DOHH2 (cell line): Measurements from ENCODE around the gene MAP4K5.

Experiments
- H3F3A ChIP-seq: fragments of 200-600 bp; sonication (generic), shearing (Covaris generic); 2 replicates; pipeline ENCODE4 v1.6.0; 2016; ENCODE audit warnings: antibody characterized with exemption, mild to moderate bottlenecking; ENCODE audit not compliant: control insufficient read depth, insufficient read depth
- H3K27ac ChIP-seq: fragments of 200-600 bp; sonication (generic); 2 replicates; pipeline ENCODE4 v1.5.1; 2014; ENCODE audit warnings: low read depth, mild to moderate bottlenecking, low read length, moderate library complexity
- H3K27me3 ChIP-seq: fragments of 200-600 bp; sonication (generic); 2 replicates; pipeline ENCODE4 v1.6.1; 2014; ENCODE audit warnings: mild to moderate bottlenecking, low read length, mixed read lengths; ENCODE audit not compliant: control insufficient read depth
- H3K36me3 ChIP-seq: fragments of 200-600 bp; sonication (generic); 2 replicates; pipeline ENCODE4 v1.6.1; 2014; ENCODE audit warnings: mild to moderate bottlenecking, low read length, moderate library complexity, mixed read lengths; ENCODE audit not compliant: control insufficient read depth
- H3K4me1 ChIP-seq: fragments of 200-600 bp; sonication (generic); 2 replicates; pipeline ENCODE4 v1.6.1; 2014; ENCODE audit warnings: mild to moderate bottlenecking, low read length, mixed read lengths; ENCODE audit not compliant: control insufficient read depth
- H3K4me2 ChIP-seq: fragments of 200-600 bp; sonication (generic); 2 replicates; pipeline ENCODE4 v1.6.0; 2014; ENCODE audit warnings: mild to moderate bottlenecking, low read length, moderate library complexity
- H3K4me3 ChIP-seq: fragments of 200-600 bp; sonication (generic); 2 replicates; pipeline ENCODE4 v1.5.1; 2014; ENCODE audit warnings: mild to moderate bottlenecking, low read length, mixed read lengths
- H3K79me2 ChIP-seq: fragments of 200-600 bp; sonication (generic); 2 replicates; pipeline ENCODE4 v1.6.1; 2014; ENCODE audit warnings: mild to moderate bottlenecking, low read length, mixed read lengths; ENCODE audit not compliant: control insufficient read depth
- H3K9me2 ChIP-seq: fragments of 200-600 bp; sonication (generic); replicated peaks from 2 replicates; pipeline ENCODE4 v1.6.1; 2014; ENCODE audit warnings: mild to moderate bottlenecking, low read length, mixed read lengths; ENCODE audit not compliant: control insufficient read depth
- H3K9me3 ChIP-seq: fragments of 200-600 bp; sonication (generic); 2 replicates; pipeline ENCODE4 v1.6.1; 2014; ENCODE audit warnings: antibody characterized with exemption, low read length, mixed read lengths; ENCODE audit not compliant: control insufficient read depth, insufficient read depth
- H4K20me1 ChIP-seq: fragments of 200-600 bp; sonication (generic); 2 replicates; pipeline ENCODE4 v1.6.0; 2014; ENCODE audit warnings: low read depth, mild to moderate bottlenecking, antibody characterized with exemption, low read length, moderate library complexity; ENCODE audit not compliant: control insufficient read depth, insufficient read depth
- EZH2phosphoT487 ChIP-seq: fragments of 200-600 bp; sonication (generic); IDR thresholded peaks from 2 replicates; pipeline ENCODE4 v1.6.1; 2017; ENCODE audit warnings: borderline replicate concordance, mild to moderate bottlenecking, antibody characterized with exemption, low read length, moderate library complexity, mixed read lengths
- TF ChIP-seq, protein P1 (sequence below): fragments of 200-600 bp; sonication (generic); IDR thresholded peaks from one replicate; pipeline ENCODE4 v1.5.1; 2014; ENCODE audit warnings: antibody characterized with exemption, mild to moderate bottlenecking, low read depth, low read length; ENCODE audit not compliant: poor library complexity, severe bottlenecking

MAP4K5 gene

DNA sequence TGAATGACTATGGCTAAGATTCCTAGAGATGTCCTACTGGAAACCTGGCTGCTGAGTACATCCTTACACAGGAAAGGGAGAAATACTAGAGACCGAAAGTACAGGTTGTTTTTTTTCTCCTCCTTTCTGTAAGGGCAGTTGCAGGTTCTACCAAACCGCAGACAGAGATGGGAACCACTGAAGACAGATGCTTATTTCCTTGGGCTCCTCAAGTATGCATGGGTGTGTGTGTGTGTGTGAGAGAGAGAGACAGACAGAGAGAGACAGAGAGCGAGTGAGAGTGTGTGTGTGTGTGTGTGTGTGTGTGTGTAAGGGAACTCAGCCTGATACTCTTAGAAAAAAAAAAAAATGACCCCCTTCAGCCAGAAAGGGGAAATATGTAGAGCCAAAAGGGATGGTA, 42.5 kb downstream of the MAP4K5 start:
- no peaks in the 10 kb centered on the region for H3F3A ChIP-seq
- TF ChIP-seq, protein P1, sequence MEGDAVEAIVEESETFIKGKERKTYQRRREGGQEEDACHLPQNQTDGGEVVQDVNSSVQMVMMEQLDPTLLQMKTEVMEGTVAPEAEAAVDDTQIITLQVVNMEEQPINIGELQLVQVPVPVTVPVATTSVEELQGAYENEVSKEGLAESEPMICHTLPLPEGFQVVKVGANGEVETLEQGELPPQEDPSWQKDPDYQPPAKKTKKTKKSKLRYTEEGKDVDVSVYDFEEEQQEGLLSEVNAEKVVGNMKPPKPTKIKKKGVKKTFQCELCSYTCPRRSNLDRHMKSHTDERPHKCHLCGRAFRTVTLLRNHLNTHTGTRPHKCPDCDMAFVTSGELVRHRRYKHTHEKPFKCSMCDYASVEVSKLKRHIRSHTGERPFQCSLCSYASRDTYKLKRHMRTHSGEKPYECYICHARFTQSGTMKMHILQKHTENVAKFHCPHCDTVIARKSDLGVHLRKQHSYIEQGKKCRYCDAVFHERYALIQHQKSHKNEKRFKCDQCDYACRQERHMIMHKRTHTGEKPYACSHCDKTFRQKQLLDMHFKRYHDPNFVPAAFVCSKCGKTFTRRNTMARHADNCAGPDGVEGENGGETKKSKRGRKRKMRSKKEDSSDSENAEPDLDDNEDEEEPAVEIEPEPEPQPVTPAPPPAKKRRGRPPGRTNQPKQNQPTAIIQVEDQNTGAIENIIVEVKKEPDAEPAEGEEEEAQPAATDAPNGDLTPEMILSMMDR = no peak
- TF ChIP-seq EZH2phosphoT487 = no peak
- H3K27ac ChIP-seq = no peak overlapping the region
- peaks cover 5% of the 10 kb centered on the region; the same call in 1 of the 2 replicates for H3K79me2 ChIP-seq
- 0 out of 2 replicates have a peak, but pooled peaks cover 2% of the 10 kb centered on the region for H3K36me3 ChIP-seq
- no peaks in the 10 kb centered on the region for H3K4me1 ChIP-seq
- H3K9me3 ChIP-seq = no peaks in the 10 kb centered on the region
- H3K9me2 ChIP-seq = no peaks in the 10 kb centered on the region
- no peaks in the 10 kb centered on the region for H4K20me1 ChIP-seq
- no peaks in the 10 kb centered on the region for H3K27me3 ChIP-seq
- no peak overlapping the region for H3K4me2 ChIP-seq
- no peak overlapping the region for H3K4me3 ChIP-seq

DNA sequence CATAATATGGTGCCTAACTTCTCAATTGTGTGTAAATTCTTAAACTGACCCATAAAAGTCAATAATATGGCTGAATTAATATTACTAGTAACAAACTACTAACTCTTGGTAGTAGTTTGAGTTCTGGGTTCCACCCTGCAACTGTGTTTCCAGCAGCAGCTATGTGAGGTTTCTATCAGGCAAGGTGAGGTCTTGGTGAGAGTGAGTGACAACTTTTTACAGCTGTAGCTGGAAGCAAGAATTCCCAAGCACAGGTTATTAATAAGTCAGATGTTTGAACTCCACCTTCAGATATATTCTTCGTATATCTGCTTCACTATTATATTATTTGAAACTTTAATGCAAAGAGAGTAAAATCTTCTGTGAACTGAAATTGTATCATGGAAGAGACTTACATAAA, 43.8 kb downstream of the MAP4K5 start:
- TF ChIP-seq, protein P1 = no peak
- no peak for TF ChIP-seq EZH2phosphoT487
- Histone ChIP-seq H3K79me2 (peaks cover 5% of the 10 kb centered on the region; the same call in 1 of the 2 replicates), H3K27me3 (no peaks in the 10 kb centered on the region), H3K4me1 (no peaks in the 10 kb centered on the region), H3F3A (no peaks in the 10 kb centered on the region), H4K20me1 (no peaks in the 10 kb centered on the region), H3K4me3 (no peak overlapping the region), H3K9me3 (no peaks in the 10 kb centered on the region), H3K4me2 (no peak overlapping the region), H3K27ac (no peak overlapping the region), H3K36me3 (0 out of 2 replicates have a peak, but pooled peaks cover 2% of the 10 kb centered on the region), H3K9me2 (no peaks in the 10 kb centered on the region)

DNA sequence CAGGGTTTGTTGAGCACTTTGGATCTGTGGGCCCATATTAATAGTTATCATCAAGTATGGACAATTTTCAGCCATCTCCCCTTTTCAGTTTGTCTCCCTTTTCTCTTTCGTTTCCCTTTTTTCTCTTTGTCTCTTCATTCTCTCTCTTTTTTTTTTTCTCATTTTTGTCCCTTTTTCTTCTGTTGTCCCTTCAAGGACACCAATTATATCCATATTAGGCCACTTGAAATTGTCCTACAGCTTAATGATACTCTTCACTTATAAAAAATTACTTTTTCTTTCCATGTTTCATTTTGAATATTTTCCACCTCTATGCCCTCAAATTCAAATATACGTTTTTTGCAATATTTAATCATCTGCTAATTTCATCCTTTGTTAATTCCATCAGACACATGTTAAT, 53.3 kb downstream of the MAP4K5 start:
- Histone ChIP-seq H3K27ac (no peak overlapping the region), H3F3A (no peaks in the 10 kb centered on the region), H3K9me3 (no peaks in the 10 kb centered on the region), H3K4me3 (no peak overlapping the region), H3K36me3 (peaks cover 18% of the 10 kb centered on the region), H3K27me3 (no peaks in the 10 kb centered on the region), H3K4me2 (no peak overlapping the region), H3K4me1 (no peaks in the 10 kb centered on the region), H3K9me2 (no peaks in the 10 kb centered on the region), H4K20me1 (no peaks in the 10 kb centered on the region), H3K79me2 (no peaks in the 10 kb centered on the region)
- TF ChIP-seq, protein P1 = no peak
- no peak for TF ChIP-seq EZH2phosphoT487
